NCI-H146 treated with DMSO at 0.1 percent for 48 hours (cell line): ENCODE measurements around the gene POLA1.

Source experiments
- DNase-seq: peaks from one replicate; lab custom pipeline; 2025; ENCODE audit not compliant: unreplicated experiment; lab: John Stamatoyannopoulos, UW

Gene POLA1

DNA sequence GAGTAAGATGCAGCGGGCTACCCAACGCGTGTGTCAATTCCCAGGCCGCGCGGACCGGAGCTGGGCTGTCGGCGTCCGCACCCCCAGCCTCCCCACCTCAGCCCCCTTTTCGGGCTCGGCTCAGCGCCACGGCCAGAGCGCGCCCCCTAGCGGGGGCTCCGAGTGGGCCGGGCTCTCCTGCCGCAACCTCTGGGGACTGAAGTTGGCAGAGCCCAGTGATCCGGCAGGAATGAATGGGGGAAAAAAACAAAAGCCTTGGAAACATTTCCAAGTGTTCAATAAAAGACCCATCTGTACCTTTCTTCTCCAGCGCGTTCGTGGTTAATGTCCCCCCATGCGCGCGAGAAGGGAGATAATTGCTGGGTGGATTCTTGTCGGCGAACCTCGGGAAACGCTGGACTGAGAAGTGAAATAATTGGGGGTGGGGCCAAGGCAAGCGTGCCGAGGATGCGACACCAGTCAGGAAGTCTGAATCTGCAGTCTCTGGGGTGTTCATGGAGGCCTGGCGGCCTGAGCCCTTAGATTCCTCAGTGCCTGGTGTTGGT lies 327.3 kb downstream of the POLA1 start:
- peak; percentile 19 for DNase-seq

DNA sequence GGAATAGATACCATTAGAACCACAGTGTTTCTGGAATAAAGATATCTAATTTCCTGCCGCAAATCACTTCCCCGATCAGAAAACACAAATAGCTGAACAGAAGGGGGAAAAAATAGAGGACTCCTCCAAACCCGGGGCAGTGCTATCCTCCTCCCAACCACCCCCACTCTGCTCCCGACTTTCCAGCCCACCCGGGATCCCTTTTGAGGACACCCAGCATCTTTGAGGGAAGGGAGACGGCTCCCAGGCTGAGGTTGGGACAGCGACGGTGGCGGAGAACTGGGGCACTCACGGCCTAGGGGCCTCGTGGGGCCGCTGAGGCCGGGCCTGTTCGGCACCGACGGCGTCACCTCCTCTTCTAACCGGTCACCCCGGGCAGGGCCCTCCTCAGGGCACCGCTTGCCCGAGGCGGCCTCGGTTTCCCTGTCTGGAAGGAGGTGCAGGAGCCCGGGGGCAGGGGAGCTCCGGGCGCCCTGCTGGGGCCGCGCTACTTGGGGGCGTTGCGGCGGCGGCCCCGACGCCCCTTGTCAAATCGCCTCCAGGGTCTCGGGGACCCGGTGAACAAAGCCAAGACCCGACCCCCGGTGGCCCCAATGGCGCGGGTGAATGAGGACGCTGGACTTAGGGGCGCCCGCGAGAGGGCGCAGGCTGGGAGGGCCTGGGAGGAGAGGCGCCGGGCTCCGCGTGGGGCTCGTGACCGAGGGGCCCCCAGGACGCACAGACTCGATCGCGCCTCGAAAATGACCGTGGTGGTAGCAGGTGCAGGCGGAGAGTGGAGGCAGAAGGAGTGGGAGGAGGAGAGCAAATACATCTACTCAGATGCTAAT lies 329.0 kb downstream of the POLA1 start:
- no peak for DNase-seq

DNA sequence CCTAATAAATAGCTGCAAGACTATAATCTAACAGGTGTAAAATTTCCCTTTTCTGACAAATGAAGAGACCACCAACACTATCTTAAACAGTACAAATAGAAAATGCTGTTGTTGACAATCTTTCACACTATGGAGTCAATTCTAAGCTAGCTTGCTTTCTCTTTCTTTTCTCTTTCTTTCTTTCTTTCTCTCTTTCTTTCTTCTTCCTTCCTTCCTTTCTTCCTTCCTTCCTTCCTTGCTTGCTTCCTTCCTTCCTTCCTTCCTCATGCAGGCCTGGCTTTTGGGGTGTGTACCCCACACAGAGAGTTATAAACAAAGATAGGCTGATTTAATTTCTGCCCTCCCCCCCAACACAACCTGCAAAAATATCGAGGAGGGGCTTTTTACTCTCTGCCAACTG lies 330.2 kb downstream of the POLA1 start:
- DNase-seq = no peak

DNA sequence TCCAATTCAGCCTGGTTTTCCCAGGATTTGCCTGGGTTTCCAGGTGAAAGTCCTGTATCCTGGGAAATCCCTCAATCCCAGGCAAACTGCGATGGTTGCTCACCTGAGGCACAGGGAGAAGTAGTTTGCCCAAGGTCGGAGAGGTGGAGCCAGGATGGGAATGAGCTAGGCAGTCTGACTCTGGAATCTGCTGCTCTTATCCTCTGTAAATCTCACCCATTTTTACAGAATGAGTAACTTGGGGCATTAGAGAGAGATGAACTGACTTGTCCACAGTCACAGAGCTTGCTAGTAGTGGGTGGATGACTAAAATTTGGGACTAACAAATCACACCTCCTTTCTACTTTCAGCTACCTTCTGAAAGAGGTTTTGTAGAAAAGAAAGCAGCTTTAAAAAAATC lies 331.9 kb downstream of the POLA1 start:
- no peak for DNase-seq

DNA sequence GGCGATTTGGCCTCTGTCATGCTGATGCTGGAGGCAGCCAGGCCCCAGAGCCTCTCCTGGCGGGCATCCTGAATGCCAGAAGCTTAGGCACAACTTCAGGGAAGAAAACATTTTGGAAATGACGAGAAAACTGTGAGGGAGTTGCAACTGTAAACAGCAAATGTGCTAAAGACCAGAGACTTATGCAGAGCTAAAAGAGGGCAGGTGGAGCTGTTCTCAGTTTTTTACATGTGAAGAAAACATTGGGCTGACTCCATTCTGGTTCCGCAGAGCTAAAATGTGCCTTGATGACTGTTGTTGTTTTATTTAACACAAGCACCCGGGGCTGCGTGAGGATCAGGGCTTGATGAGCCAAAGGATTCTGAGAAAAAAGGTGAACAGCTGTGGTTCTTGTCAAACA lies 332.9 kb downstream of the POLA1 start:
- DNase-seq = no peak

DNA sequence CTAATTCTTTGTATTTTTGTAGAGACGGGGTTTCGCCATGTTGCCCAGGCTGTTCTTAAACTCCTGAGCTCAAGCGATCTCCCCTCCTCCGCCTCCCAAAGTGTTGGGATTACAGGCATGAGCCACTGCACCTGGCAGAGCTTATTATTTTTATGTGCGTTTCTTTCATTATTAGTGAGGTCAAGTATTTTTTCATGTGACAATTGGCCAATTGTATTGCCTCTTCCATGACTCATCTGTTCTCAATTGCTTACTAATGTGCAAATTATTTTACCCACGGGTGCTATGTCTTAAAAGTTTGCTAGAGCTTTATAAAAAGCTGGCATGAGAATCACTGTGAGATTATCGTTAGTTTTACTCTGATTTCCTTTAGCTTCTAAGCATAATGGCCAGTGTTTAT lies 335.0 kb downstream of the POLA1 start:
- DNase-seq = peak; percentile 3

DNA sequence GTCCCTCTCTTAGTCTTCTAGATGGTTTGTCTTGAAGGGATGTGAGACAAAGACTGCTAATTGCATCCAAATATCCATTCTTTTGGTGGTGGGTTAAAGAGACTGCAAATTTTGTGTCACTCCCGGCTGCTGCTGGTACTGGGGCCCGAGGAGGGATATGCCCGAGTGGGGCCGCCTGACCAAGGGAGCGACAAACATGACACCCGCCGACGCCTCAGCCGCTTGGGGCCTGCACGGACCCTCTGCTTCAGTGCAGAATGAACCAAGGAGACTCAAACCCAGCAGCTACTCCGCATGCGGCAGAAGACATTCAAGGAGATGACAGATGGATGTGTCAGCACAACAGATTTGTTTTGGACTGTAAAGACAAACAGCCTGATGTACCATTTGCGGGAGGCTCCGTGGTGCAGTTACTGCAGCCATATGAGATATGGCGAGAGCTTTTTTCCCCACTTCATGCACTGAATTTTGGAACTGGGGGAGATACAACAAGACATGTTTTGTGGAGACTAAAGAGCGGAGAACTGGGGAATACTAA lies 335.6 kb downstream of the POLA1 start:
- no peak for DNase-seq

DNA sequence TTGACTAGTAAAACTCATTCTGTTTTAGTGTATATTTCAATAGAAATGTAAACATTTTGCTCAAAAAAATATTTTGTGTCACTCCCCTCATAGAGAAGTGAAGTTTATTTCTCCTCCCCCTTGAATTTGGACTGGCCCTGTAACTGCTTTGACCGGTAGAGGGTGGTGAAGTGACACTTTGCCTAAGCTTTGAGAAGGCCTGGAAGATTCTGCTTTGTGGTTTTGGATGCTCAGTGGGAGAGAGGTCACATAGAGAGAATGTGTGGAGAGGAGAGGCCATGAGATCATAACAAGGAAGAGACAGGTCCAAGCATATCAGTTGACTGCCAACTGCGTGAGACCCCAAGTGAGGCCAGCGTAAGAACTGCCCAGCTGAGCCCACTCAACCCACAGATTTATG lies 341.2 kb downstream of the POLA1 start:
- no peak for DNase-seq

DNA sequence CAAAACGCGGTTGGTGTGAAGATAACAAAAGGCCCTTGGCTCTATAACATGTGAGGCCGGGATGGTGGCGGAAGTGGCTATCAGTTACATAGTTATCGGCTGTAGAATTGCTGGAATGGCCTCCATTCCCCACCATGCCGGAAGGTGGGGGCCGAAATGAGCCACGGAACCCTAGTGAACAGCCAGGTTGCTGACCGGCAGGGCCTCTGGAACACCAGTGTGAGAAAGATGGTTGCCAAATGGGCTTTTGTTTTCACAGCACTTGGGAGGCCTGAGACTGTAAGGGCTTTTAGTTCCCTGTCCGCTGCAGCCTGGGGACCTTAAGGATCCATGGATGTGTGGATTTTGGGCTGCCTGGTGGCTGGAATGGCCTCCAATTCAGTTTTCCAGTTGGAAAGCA lies 345.3 kb downstream of the POLA1 start:
- no peak for DNase-seq

DNA sequence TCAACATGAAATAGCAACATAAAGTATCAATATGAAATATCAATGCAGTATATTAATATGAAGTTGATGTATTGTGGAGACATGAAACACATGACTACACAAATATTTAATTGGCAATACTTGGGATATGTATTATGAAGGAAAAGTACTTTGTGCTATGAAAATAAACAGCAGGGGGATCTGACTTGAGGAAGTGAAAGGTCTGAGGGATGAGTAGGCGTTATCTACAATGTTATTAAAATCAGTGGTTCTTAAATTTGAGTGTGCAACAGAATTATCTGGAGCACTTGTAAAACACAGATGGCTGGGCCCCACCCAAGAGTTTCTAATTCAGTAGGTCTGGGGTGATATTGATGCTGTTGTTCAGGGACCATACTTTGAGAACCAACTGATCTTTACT lies 349.5 kb downstream of the POLA1 start:
- no peak for DNase-seq
